Sigmoid colon (tissue), 7 donors: ENCODE results near the gene ARGLU1. TPM values are rescaled to one million over a fixed set of nuclear protein-coding genes. Genes with fewer than 3 reads are reported as not detected.

ENCODE experiments used
- DNase-seq: peaks from one replicate; pipeline ENCODE4 v3.0.0-alpha.2; 2019
- H3K27ac ChIP-seq, 4 donors: fragments of 200-600 bp; sonication (generic); one replicate each; pipeline ENCODE4 v1.5.1; 2016 to 2019; ENCODE audit warnings: mild to moderate bottlenecking in 1 of 4
- H3K27me3 ChIP-seq, 3 donors: fragments of 200-600 bp; sonication (generic); one replicate each; pipeline ENCODE4 v1.5.1; 2019; ENCODE audit warnings: mild to moderate bottlenecking in 1 of 3
- H3K36me3 ChIP-seq, 4 donors: fragments of 200-600 bp; sonication (generic); one replicate each; pipeline ENCODE4 v1.5.1; 2016 to 2019
- H3K4me1 ChIP-seq, 4 donors: fragments of 200-600 bp; sonication (generic); one replicate each; pipeline ENCODE4 v1.5.1; 2017 to 2019
- H3K4me3 ChIP-seq, 4 donors: fragments of 200-600 bp; sonication (generic); one replicate each; pipeline ENCODE4 v1.5.1; 2017 to 2019; ENCODE audit warnings: mild to moderate bottlenecking in 2 of 4, moderate library complexity in 1 of 4
- H3K9me3 ChIP-seq, 4 donors: fragments of 200-600 bp in 3 of 4; sonication (generic) in 3 of 4; one replicate each; pipeline versions ENCODE4 v1.5.1 to v1.6.1; 2013 to 2019
- EP300 ChIP-seq, 4 donors: sonication (generic); formaldehyde crosslinking; IDR thresholded peaks; one replicate each; pipeline ENCODE4 v1.6.1; 2017; ENCODE audit warnings: antibody characterized with exemption in 4 of 4
- POLR2A ChIP-seq, 2 donors: fragments of 450-650 bp; IDR thresholded peaks; one replicate each; pipeline ENCODE4 v1.6.1; 2016; ENCODE audit warnings: antibody characterized with exemption in 2 of 2, mild to moderate bottlenecking in 2 of 2, moderate library complexity in 2 of 2
- POLR2AphosphoS5 ChIP-seq, 4 donors: sonication (generic); formaldehyde crosslinking; IDR thresholded peaks; one replicate each; pipeline ENCODE4 v1.6.1; 2017; ENCODE audit warnings: antibody characterized with exemption in 4 of 4
- WGBS, 2 donors: extraction: QIAGEN DNeasy Blood & Tissue Kit; methylation state at CpG; one replicate each; pipeline ENCODE4 v1.1.7; 2013; 5-methylcytosine and 5-hydroxymethylcytosine counted together
- intact Hi-C: fragments of 100-400 bp; cut with DNase I; formaldehyde crosslinking; loops from one replicate; pipeline ENCODE4 v1.15.1; 2023
- polyA plus RNA-seq, 3 donors: library from polyadenylated mRNA; stranded (reverse); fragments of 200-250 nt; gene quantifications; one replicate each; pipeline ENCODE4 v1.2.3, GENCODE V29; 2013
- total RNA-seq, 4 donors: library from RNA; depleted of rRNA; stranded (reverse); fragments of >200 nt; gene quantifications; one replicate each; pipeline ENCODE4 v1.1.0, GENCODE V29; 2016
- TF ChIP-seq, protein P1 (sequence below), 4 experiments: fragments of 450-650 bp in 3 of 4; fragments of 200-600 bp in 1 of 4; IDR thresholded peaks; one replicate each; pipeline ENCODE4 v1.5.1; 2016 to 2019; ENCODE audit warnings: antibody characterized with exemption in 4 of 4, mild to moderate bottlenecking in 3 of 4, moderate library complexity in 2 of 4
- donor health status: healthy with polysubstance abuse.
- donor health status: Bipolar disorder and iron deficiency.
- donor health status: healthy.

Gene ARGLU1
- total and polyA plus RNA-seq, 7 donors: 7.8 to 196 (median 88.1) TPM

DNA sequence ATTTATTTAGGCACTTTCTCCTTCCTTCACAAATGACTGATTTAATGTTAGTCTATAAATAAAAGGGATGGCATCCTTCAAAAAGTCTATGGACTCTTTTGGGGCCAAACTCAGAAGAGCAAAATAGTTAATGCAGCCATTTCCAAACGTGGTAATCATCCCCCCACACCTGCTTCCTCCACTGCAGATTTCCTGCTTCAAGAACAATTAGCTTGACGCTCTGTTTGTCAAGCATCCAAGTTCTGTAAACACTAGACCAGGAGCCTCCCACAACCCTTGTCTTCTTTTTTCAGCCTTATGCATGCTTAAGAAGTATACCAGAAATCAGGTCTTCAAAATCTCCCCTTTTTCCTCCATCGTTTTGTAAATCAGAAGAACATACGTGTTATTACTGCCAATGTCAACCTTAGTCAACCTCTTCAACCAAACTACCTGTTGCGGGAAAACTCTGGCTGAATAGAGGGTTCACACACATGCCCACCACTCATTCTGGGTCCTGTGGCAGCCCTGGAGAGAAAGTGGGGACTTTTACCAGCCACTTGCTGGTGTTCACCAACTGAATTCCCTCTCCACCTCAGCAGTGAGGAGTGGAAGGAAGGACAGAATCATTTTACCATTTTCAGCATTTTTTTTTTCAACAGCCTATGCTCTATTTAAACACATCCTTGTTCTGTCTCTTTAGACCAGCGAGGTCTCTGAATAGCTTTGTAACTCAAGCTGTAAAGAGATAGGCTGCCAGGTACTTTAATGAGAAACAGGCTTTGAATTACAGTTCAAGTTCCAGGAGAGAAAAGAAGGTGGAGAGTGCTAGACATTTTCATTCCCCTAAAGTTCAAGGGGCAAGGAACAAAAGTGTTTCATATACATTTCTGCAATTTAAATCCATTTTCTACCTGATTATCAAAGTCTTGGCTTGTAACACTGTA, 71.6 kb downstream of the ARGLU1 start:
- H3K36me3 ChIP-seq: peaks cover 0 to 27% (median 12%) of the 10 kb centered on the region in 4 donors

DNA sequence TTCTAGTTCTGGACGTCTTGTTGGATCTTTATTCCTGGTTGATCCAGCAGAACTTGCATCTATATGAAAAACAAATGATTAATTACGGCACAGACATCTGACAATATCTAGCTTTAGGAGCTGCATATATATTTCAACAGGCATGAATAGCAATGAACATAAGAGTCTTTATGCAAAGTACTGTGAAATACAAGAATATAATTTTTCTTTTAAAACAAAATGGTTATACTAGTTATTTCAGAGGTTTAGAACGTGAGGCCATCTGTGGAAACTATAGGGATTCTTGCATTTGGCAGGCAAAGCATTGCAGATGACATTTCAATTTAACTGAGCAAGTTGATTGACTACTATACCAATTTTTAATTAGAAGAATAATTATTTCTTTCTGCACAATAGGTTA, 73.0 kb downstream of the ARGLU1 start:
- H3K36me3 ChIP-seq: peaks cover 0 to 27% (median 12%) of the 10 kb centered on the region in 4 donors
- DNase-seq: no peak
- peak overlapping the region in 2 of 4 donors; percentile 72 to 75 for H3K27ac ChIP-seq
- no peak overlapping the region for H3K4me3 ChIP-seq
- 90 to 93% methylated on average over 3 of the region's 3 CpGs for whole genome bisulfite sequencing, 2 donors
- H3K4me1 ChIP-seq: peaks cover 0 to 79% (median 64%) of the 10 kb centered on the region in 4 donors
- TF ChIP-seq POLR2A (IDR thresholded peaks at IDR 0.05) (no peak), EP300 (IDR thresholded peaks at IDR 0.05) (no peak), POLR2AphosphoS5 (IDR thresholded peaks at IDR 0.05) (no peak)
- TF ChIP-seq, protein P1, sequence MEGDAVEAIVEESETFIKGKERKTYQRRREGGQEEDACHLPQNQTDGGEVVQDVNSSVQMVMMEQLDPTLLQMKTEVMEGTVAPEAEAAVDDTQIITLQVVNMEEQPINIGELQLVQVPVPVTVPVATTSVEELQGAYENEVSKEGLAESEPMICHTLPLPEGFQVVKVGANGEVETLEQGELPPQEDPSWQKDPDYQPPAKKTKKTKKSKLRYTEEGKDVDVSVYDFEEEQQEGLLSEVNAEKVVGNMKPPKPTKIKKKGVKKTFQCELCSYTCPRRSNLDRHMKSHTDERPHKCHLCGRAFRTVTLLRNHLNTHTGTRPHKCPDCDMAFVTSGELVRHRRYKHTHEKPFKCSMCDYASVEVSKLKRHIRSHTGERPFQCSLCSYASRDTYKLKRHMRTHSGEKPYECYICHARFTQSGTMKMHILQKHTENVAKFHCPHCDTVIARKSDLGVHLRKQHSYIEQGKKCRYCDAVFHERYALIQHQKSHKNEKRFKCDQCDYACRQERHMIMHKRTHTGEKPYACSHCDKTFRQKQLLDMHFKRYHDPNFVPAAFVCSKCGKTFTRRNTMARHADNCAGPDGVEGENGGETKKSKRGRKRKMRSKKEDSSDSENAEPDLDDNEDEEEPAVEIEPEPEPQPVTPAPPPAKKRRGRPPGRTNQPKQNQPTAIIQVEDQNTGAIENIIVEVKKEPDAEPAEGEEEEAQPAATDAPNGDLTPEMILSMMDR (IDR thresholded peaks at IDR 0.05): no peak
- intact Hi-C loops: no loop called here
- no peaks in the 10 kb centered on the region for H3K9me3 ChIP-seq
- H3K27me3 ChIP-seq: no peaks in the 10 kb centered on the region

More for the DNA sequence above, 71.6 kb downstream of the ARGLU1 start:
- Histone ChIP-seq H3K4me1 (peaks cover 0 to 66% (median 56%) of the 10 kb centered on the region in 4 donors), H3K4me3 (no peak overlapping the region), H3K27me3 (no peaks in the 10 kb centered on the region), H3K9me3 (no peaks in the 10 kb centered on the region), H3K27ac (peak overlapping the region; percentile 50 to 75 (median 71))
- WGBS, 2 donors: 18 to 40% methylated on average over 6 of the region's 6 CpGs
- intact Hi-C loops: no loop called here
- DNase-seq: no peak
- TF ChIP-seq POLR2A (IDR thresholded peaks at IDR 0.05) (no peak), POLR2AphosphoS5 (IDR thresholded peaks at IDR 0.05) (peak in 3 of 4 donors; percentile 23 to 33 (median 26)), EP300 (IDR thresholded peaks at IDR 0.05) (no peak)
- TF ChIP-seq, protein P1 (IDR thresholded peaks at IDR 0.05): no peak

DNA sequence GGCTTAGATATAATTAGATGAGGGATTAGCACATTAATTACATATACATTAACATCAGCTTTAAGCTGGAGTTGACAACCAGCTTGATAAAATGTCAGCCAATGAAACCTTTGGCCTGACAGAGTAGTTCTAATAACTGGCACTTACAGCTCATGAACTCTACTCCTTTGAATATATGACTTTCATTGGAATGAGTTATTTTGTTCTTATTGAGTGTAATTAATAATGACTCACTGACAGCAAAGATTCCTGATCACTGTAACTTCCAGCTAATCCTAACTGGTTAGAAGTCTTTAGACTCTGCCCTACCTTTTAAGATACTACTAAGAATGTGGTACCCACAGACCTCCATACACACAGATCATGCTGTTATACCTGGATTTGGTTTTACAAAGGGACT, 73.4 kb downstream of the ARGLU1 start:
- intact Hi-C loops: no loop called here
- TF ChIP-seq, protein P1 (IDR thresholded peaks at IDR 0.05): no peak
- no peak for TF ChIP-seq POLR2AphosphoS5 (IDR thresholded peaks at IDR 0.05)
- no peak for TF ChIP-seq POLR2A (IDR thresholded peaks at IDR 0.05)
- no peak for TF ChIP-seq EP300 (IDR thresholded peaks at IDR 0.05)

DNA sequence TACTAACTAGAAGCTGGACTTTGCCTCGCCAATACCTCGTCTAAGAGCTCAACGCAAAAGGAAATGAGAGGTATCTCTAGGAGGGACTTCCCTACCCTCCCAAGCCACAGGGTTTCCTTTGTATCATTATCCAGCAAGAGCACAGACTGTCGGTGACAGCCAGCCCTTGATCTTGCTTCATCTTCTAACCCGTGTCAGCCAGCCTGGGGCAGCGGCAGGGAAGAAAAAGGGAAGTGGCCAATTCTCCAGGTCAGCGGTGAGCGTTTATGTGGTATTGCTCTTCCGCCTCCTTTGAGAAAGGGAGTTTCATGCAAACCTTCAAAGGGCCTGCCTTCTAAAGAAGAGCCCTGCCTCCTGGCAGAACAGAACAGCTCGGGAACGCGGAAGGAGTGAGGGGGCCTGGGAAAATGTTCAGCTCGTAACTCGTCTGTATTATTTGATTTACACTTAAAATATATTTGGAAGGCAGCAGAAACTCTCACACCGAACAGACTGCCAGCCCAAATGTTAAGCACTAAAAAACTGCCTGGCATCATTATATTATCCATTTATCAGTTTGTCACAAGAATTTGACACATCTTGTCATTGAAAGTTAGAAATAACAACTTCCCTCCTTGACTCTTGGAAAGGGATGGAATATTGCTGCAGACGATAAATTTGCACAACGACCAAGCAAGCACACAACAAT, 74.3 kb downstream of the ARGLU1 start:
- peaks cover 0 to 27% (median 12%) of the 10 kb centered on the region in 4 donors for H3K36me3 ChIP-seq
- H3K27ac ChIP-seq: peak overlapping the region in 3 of 4 donors; percentile 54 to 75 (median 72)
- peaks cover 0 to 70% (median 53%) of the 10 kb centered on the region in 4 donors for H3K4me1 ChIP-seq
- no peak overlapping the region for H3K4me3 ChIP-seq
- DNase-seq: no peak
- no peaks in the 10 kb centered on the region for H3K9me3 ChIP-seq
- intact Hi-C loops: no loop called here
- 48 to 82% methylated on average over 17 of the region's 17 CpGs for WGBS, 2 donors
- no peak for TF ChIP-seq EP300 (IDR thresholded peaks at IDR 0.05)
- TF ChIP-seq, protein P1 (IDR thresholded peaks at IDR 0.05): no peak
- TF ChIP-seq POLR2AphosphoS5 (IDR thresholded peaks at IDR 0.05): peak in 1 of 4 donors; percentile 20
- no peak for TF ChIP-seq POLR2A (IDR thresholded peaks at IDR 0.05)
- H3K27me3 ChIP-seq: no peaks in the 10 kb centered on the region

More for the DNA sequence above, 73.4 kb downstream of the ARGLU1 start:
- no peak overlapping the region for H3K4me3 ChIP-seq
- H3K27ac ChIP-seq: peak overlapping the region in 2 of 4 donors; percentile 72 to 75
- DNase-seq: no peak
- peaks cover 0 to 78% (median 62%) of the 10 kb centered on the region in 4 donors for H3K4me1 ChIP-seq
- H3K9me3 ChIP-seq: no peaks in the 10 kb centered on the region
- no peaks in the 10 kb centered on the region for H3K27me3 ChIP-seq
- H3K36me3 ChIP-seq: peaks cover 0 to 27% (median 12%) of the 10 kb centered on the region in 4 donors
